ENCODE measurements around the gene ZNF532.

The ZNF532 gene

GRCh38 chr18:58980991-58981390 is 116.3 kb downstream of the ZNF532 start:
- TF ChIP-seq REST (IDR thresholded peaks at IDR 0.05; ENCODE audit: insufficient read depth in 1 of 2, low read depth in 2 of 2, low read length in 2 of 2) (no peak), FOXP2 (optimal IDR thresholded peaks at IDR 0.05; ENCODE audit: borderline replicate concordance, extremely low read depth, extremely low read length, insufficient read depth) (no peak), POLR2AphosphoS5 (IDR thresholded peaks at IDR 0.05; ENCODE audit: low read depth, low read length) (no peak), SIN3A (IDR thresholded peaks at IDR 0.05; ENCODE audit: borderline replicate concordance, insufficient read depth, low read length) (no peak), TAF1 (IDR thresholded peaks at IDR 0.05; ENCODE audit: borderline replicate concordance, insufficient read depth, low read length) (no peak)

- no peak for TF ChIP-seq FOXP2 (optimal IDR thresholded peaks at IDR 0.05; ENCODE audit: borderline replicate concordance, extremely low read depth, extremely low read length, insufficient read depth)
- TF ChIP-seq POLR2AphosphoS5 (IDR thresholded peaks at IDR 0.05; ENCODE audit: low read depth, low read length) = no peak
- TF ChIP-seq REST (IDR thresholded peaks at IDR 0.05; ENCODE audit: insufficient read depth in 1 of 2, low read depth in 2 of 2, low read length in 2 of 2) = no peak
- no peak for TF ChIP-seq TAF1 (IDR thresholded peaks at IDR 0.05; ENCODE audit: borderline replicate concordance, insufficient read depth, low read length)
- TF ChIP-seq SIN3A (IDR thresholded peaks at IDR 0.05; ENCODE audit: borderline replicate concordance, insufficient read depth, low read length) = no peak
Measured at GRCh38 chr18:58983260-58984155, 118.8 kb downstream of the ZNF532 start.

GRCh38 chr18:58988600-58988999 is 123.9 kb downstream of the ZNF532 start:
- TF ChIP-seq TAF1 (IDR thresholded peaks at IDR 0.05; ENCODE audit: borderline replicate concordance, insufficient read depth, low read length) (no peak), SIN3A (IDR thresholded peaks at IDR 0.05; ENCODE audit: borderline replicate concordance, insufficient read depth, low read length) (no peak), FOXP2 (optimal IDR thresholded peaks at IDR 0.05; ENCODE audit: borderline replicate concordance, extremely low read depth, extremely low read length, insufficient read depth) (no peak), POLR2AphosphoS5 (IDR thresholded peaks at IDR 0.05; ENCODE audit: low read depth, low read length) (no peak), REST (IDR thresholded peaks at IDR 0.05; ENCODE audit: insufficient read depth in 1 of 2, low read depth in 2 of 2, low read length in 2 of 2) (no peak)

GRCh38 chr18:58989184-58989759 is 124.6 kb downstream of the ZNF532 start:
- TF ChIP-seq REST (IDR thresholded peaks at IDR 0.05; ENCODE audit: insufficient read depth in 1 of 2, low read depth in 2 of 2, low read length in 2 of 2) = no peak
- TF ChIP-seq SIN3A (IDR thresholded peaks at IDR 0.05; ENCODE audit: borderline replicate concordance, insufficient read depth, low read length) = no peak
- no peak for TF ChIP-seq POLR2AphosphoS5 (IDR thresholded peaks at IDR 0.05; ENCODE audit: low read depth, low read length)
- TF ChIP-seq FOXP2 (optimal IDR thresholded peaks at IDR 0.05; ENCODE audit: borderline replicate concordance, extremely low read depth, extremely low read length, insufficient read depth) = no peak
- TF ChIP-seq TAF1 (IDR thresholded peaks at IDR 0.05; ENCODE audit: borderline replicate concordance, insufficient read depth, low read length) = no peak
